A673 (cell line): ENCODE data around the gene AP1S3.

ENCODE experiments used
- EZH2 ChIP-seq: fragments of 200-600 bp; sonication (generic); IDR thresholded peaks from 2 replicates; pipeline ENCODE4 v1.6.1; 2017; ENCODE audit warnings: borderline replicate concordance, low read depth, mild to moderate bottlenecking, mixed read lengths, antibody characterized with exemption, low read length; ENCODE audit not compliant: poor library complexity, severe bottlenecking
- TF ChIP-seq, protein P1 (sequence below): fragments of 300-800, 200-600 bp; sonication (generic); conservative IDR thresholded peaks from 2 replicates; pipeline ENCODE4 v1.5.1; 2017; ENCODE audit warnings: low read depth, mild to moderate bottlenecking, antibody characterized with exemption, low read length, moderate library complexity, mixed read lengths

- TF ChIP-seq, protein P1, sequence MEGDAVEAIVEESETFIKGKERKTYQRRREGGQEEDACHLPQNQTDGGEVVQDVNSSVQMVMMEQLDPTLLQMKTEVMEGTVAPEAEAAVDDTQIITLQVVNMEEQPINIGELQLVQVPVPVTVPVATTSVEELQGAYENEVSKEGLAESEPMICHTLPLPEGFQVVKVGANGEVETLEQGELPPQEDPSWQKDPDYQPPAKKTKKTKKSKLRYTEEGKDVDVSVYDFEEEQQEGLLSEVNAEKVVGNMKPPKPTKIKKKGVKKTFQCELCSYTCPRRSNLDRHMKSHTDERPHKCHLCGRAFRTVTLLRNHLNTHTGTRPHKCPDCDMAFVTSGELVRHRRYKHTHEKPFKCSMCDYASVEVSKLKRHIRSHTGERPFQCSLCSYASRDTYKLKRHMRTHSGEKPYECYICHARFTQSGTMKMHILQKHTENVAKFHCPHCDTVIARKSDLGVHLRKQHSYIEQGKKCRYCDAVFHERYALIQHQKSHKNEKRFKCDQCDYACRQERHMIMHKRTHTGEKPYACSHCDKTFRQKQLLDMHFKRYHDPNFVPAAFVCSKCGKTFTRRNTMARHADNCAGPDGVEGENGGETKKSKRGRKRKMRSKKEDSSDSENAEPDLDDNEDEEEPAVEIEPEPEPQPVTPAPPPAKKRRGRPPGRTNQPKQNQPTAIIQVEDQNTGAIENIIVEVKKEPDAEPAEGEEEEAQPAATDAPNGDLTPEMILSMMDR, result no peak
- TF ChIP-seq EZH2, result no peak
Measured at GRCh38 chr2:223826995-223827394, 10.4 kb downstream of the AP1S3 start.
